H1 (cell line): ENCODE data around the gene ZRANB1. TPM values are rescaled to one million over a fixed set of nuclear protein-coding genes. Genes with fewer than 3 reads are reported as not detected.

Experiments used
- CTCF ChIA-PET: fragments of 300-600 bp; sonication (Branson Sonifier 250); formaldehyde crosslinking; loops from one replicate; lab custom pipeline; 2021; ENCODE audit not compliant: partially characterized antibody; lab: Charles Lee
- POLR2A ChIA-PET: fragments of 300-600 bp; sonication (Branson Sonifier 250); formaldehyde crosslinking; loops from one replicate; lab custom pipeline; 2021; ENCODE audit warnings: inconsistent platforms; ENCODE audit not compliant: partially characterized antibody; lab: Charles Lee
- DNase-seq, 2 experiments: peaks; one replicate each; pipeline versions ENCODE4 v3.0.0 to v3.0.0-alpha.2; 2010 to 2022; ENCODE audit warnings: low spot score in 2 of 2, low read depth in 1 of 2, mixed read lengths in 1 of 2
- FAIRE-seq: peaks from 2 replicates; lab custom pipeline; 2011; peaks lifted over from hg19 to GRCh38; lab: Jason Lieb, UNC
- H2AFZ ChIP-seq: 2 replicates; pipeline ENCODE4 v1.8.1; 2012; ENCODE audit warnings: low read length, inconsistent platforms
- H2AK5ac ChIP-seq: 2 replicates; pipeline ENCODE4 v1.6.1; 2013; ENCODE audit warnings: low read depth, low read length
- H2BK120ac ChIP-seq: replicated peaks from 2 replicates; pipeline ENCODE3; 2013; ENCODE audit warnings: low read depth, low read length, inconsistent platforms
- H2BK12ac ChIP-seq: 2 replicates; pipeline ENCODE4 v1.6.1; 2013; ENCODE audit warnings: low read depth, low read length
- H2BK15ac ChIP-seq: 2 replicates; pipeline ENCODE4 v1.6.1; 2013; ENCODE audit warnings: low read length
- H2BK20ac ChIP-seq: 2 replicates; pipeline ENCODE4 v1.6.1; 2013; ENCODE audit warnings: low read length
- H2BK5ac ChIP-seq: 2 replicates; pipeline ENCODE4 v1.6.1; 2013; ENCODE audit warnings: low read depth, low read length
- H3K14ac ChIP-seq: 2 replicates; pipeline ENCODE4 v1.6.1; 2013; ENCODE audit warnings: inconsistent platforms; ENCODE audit not compliant: insufficient read length
- H3K18ac ChIP-seq: 2 replicates; pipeline ENCODE4 v1.6.1; 2013; ENCODE audit warnings: low read length; ENCODE audit errors: extremely low read depth
- H3K23ac ChIP-seq: 2 replicates; pipeline ENCODE4 v1.6.1; 2013; ENCODE audit warnings: inconsistent platforms; ENCODE audit not compliant: insufficient read length
- H3K23me2 ChIP-seq: 2 replicates; pipeline ENCODE4 v1.6.1; 2013; ENCODE audit warnings: low read depth, low read length
- H3K27ac ChIP-seq: 2 replicates; pipeline ENCODE4 v1.6.1; 2011; ENCODE audit warnings: low read depth, low read length, inconsistent platforms
- H3K27me3 ChIP-seq, 4 experiments: replicated peaks in 1 of 4; 1 replicate in 1 of 4; 2 replicates in 3 of 4; pipeline versions ENCODE4 v1.6.1 to v1.8.1; 2011 to 2013; ENCODE audit warnings: low read length in 3 of 4, mild to moderate bottlenecking in 3 of 4, inconsistent platforms in 2 of 4, mixed read lengths in 2 of 4, moderate library complexity in 1 of 4; ENCODE audit not compliant: control insufficient read depth in 3 of 4, insufficient read depth in 3 of 4; ENCODE audit errors: extremely low read depth in 1 of 4
- H3K36me3 ChIP-seq, 4 experiments: 2 replicates each; pipeline versions ENCODE4 v1.6.1 to v1.8.1; 2011 to 2013; ENCODE audit warnings: mild to moderate bottlenecking in 4 of 4, low read length in 3 of 4, moderate library complexity in 2 of 4, control low read depth in 1 of 4, inconsistent platforms in 1 of 4; ENCODE audit not compliant: insufficient read depth in 4 of 4, control insufficient read depth in 2 of 4
- H3K4ac ChIP-seq: replicated peaks from 2 replicates; pipeline ENCODE3; 2013; ENCODE audit warnings: low read length, low read depth, mixed read lengths, inconsistent platforms; ENCODE audit not compliant: insufficient read length
- H3K4me1 ChIP-seq, 4 experiments: replicated peaks in 1 of 4; 1 replicate in 1 of 4; 2 replicates in 3 of 4; pipeline versions ENCODE4 v1.6.1 to v1.8.1; 2011 to 2013; ENCODE audit warnings: low read length in 3 of 4, inconsistent platforms in 2 of 4, mixed read lengths in 1 of 4; ENCODE audit not compliant: insufficient read depth in 4 of 4, control insufficient read depth in 3 of 4
- H3K4me2 ChIP-seq, 2 experiments: 2 replicates each; pipeline versions ENCODE4 v1.6.1 to v1.8.1; 2011 to 2013; ENCODE audit warnings: low read depth in 2 of 2, low read length in 2 of 2, control low read depth in 1 of 2, inconsistent platforms in 1 of 2, mild to moderate bottlenecking in 1 of 2; ENCODE audit not compliant: insufficient read depth in 1 of 2
- H3K4me3 ChIP-seq, 4 experiments: fragments of 200-600, 300-600 bp in 1 of 4; sonication (generic), shearing (Covaris generic), sonication (Bioruptor Twin) in 1 of 4; 2 replicates each; pipeline versions ENCODE4 v1.5.1 to v1.8.1; 2011 to 2016; ENCODE audit warnings: low read length in 4 of 4, low read depth in 3 of 4, control low read depth in 2 of 4, inconsistent platforms in 2 of 4, mild to moderate bottlenecking in 2 of 4, mixed read lengths in 1 of 4, moderate library complexity in 1 of 4; ENCODE audit not compliant: insufficient read depth in 2 of 4; ENCODE audit errors: extremely low read depth in 1 of 4
- H3K56ac ChIP-seq: replicated peaks from 2 replicates; pipeline ENCODE3; 2013; ENCODE audit warnings: low read depth, mild to moderate bottlenecking, mixed read lengths, low read length, inconsistent platforms; ENCODE audit not compliant: insufficient read length
- H3K79me1 ChIP-seq: 2 replicates; pipeline ENCODE4 v1.6.1; 2013; ENCODE audit warnings: low read depth, low read length, control low read depth
- H3K79me2 ChIP-seq, 2 experiments: 2 replicates each; pipeline versions ENCODE4 v1.6.1 to v1.8.1; 2012 to 2013; ENCODE audit warnings: low read length in 2 of 2, mild to moderate bottlenecking in 2 of 2, inconsistent platforms in 1 of 2; ENCODE audit not compliant: insufficient read depth in 2 of 2, control insufficient read depth in 1 of 2
- H3K9ac ChIP-seq, 4 experiments: replicated peaks in 1 of 4; 1 replicate in 1 of 4; 2 replicates in 3 of 4; pipeline versions ENCODE4 v1.6.1 to v1.8.1; 2011 to 2013; ENCODE audit warnings: low read depth in 3 of 4, low read length in 3 of 4, control low read depth in 2 of 4, mild to moderate bottlenecking in 2 of 4, moderate library complexity in 2 of 4, inconsistent platforms in 1 of 4; ENCODE audit errors: extremely low read depth in 1 of 4
- H3K9me3 ChIP-seq, 2 experiments: 2 replicates each; pipeline versions ENCODE4 v1.6.1 to v1.8.1; 2012 to 2013; ENCODE audit warnings: mild to moderate bottlenecking in 2 of 2, moderate library complexity in 2 of 2, control low read depth in 1 of 2, inconsistent platforms in 1 of 2, low read depth in 1 of 2, low read length in 1 of 2, mixed read lengths in 1 of 2; ENCODE audit not compliant: insufficient read depth in 2 of 2
- H4K20me1 ChIP-seq, 2 experiments: replicated peaks in 1 of 2; 2 replicates each; pipeline versions ENCODE3 to v1.8.1; 2011 to 2013; ENCODE audit warnings: inconsistent platforms in 2 of 2, low read length in 2 of 2, mild to moderate bottlenecking in 1 of 2; ENCODE audit not compliant: insufficient read depth in 2 of 2, control insufficient read depth in 1 of 2
- H4K5ac ChIP-seq: 2 replicates; pipeline ENCODE4 v1.6.1; 2013; ENCODE audit warnings: low read length, low read depth, mixed read lengths, inconsistent platforms; ENCODE audit not compliant: insufficient read length
- H4K8ac ChIP-seq: 2 replicates; pipeline ENCODE4 v1.8.0; 2013; ENCODE audit warnings: mild to moderate bottlenecking, moderate library complexity, low read length, inconsistent platforms; ENCODE audit not compliant: insufficient read depth; ENCODE audit errors: extremely low read depth
- H4K91ac ChIP-seq: replicated peaks from 2 replicates; pipeline ENCODE3; 2013; ENCODE audit warnings: low read length, mixed read lengths, inconsistent platforms; ENCODE audit not compliant: insufficient read length
- GTF2F1 ChIP-seq: IDR thresholded peaks from 2 replicates; pipeline ENCODE4 v1.6.1; 2012; ENCODE audit warnings: low read depth, low read length, improper control_type of control experiment, borderline replicate concordance
- WGBS, 2 experiments: shearing (Covaris generic) in 1 of 2; methylation state at CpG; one replicate each; pipeline versions ENCODE4 v1.1.6 to v1.1.7; 2013 to 2015; ENCODE audit warnings: low lambda C conversion rate in 2 of 2, mixed read lengths in 2 of 2, inconsistent platforms in 1 of 2, low coverage in 1 of 2, missing lambda C conversion rate in 1 of 2; ENCODE audit not compliant: insufficient replicate concordance in 2 of 2, insufficient coverage in 1 of 2, insufficient read length in 1 of 2; ENCODE audit errors: extremely low coverage in 1 of 2, missing lambda C conversion rate in 1 of 2; 5-methylcytosine and 5-hydroxymethylcytosine counted together
- polyA plus RNA-seq, 7 experiments: library from polyadenylated mRNA; depleted of rRNA in 3 of 7; stranded (reverse) in 5 of 7; unstranded in 2 of 7; fragments of >200 nt in 5 of 7; fragments of 200-250 nt in 2 of 7; gene quantifications; 1 replicate in 5 of 7; 2 replicates in 1 of 7; 4 replicates in 1 of 7; pipeline versions ENCODE4 v1.2.1 to v1.2.3, GENCODE V29; 2011 to 2013; ENCODE audit warnings: missing spikeins in 2 of 7, mixed read lengths in 2 of 7
- total RNA-seq: library from RNA; stranded (reverse); fragmentation: NEBNext Ultra II Directional; extraction: Animal tissue kit (Norgen Biotek cat#: 25700); gene quantifications from 2 replicates; pipeline ENCODE4 v1.2.1, GENCODE V29; 2021

ZRANB1 gene
- total and polyA plus RNA-seq, 2 of the 8 experiments (the other 6 are each of a cell fraction or from before 2014, with no cell fraction given) = 6.1 to 19.9 TPM

- no peak overlapping the region for H2BK20ac ChIP-seq
- 89% methylated on average over 18 of the region's 19 CpGs; no CpG with 5 or more reads in 1 of the 2 experiments for WGBS, 2 experiments
- FAIRE-seq = no peak
- H3K4ac ChIP-seq = no peak overlapping the region
- H4K20me1 ChIP-seq = peaks cover 40 to 60% of the 10 kb centered on the region in 2 experiments
- H2BK15ac ChIP-seq = no peak overlapping the region
- H3K4me3 ChIP-seq = no peak overlapping the region
- H3K27me3 ChIP-seq = no peaks in the 10 kb centered on the region
- no peak overlapping the region for H2BK12ac ChIP-seq
- no peak overlapping the region for H4K8ac ChIP-seq
- no peaks in the 10 kb centered on the region for H3K23me2 ChIP-seq
- CTCF ChIA-PET = interaction anchor here (0.9 to 1.2 kb wide), 2 partner anchors 8 to 23 kb away, joined by 3 to 4 read pairs; no protein-coding TSS in a partner anchor
- no peak overlapping the region for H3K27ac ChIP-seq
- no peak overlapping the region for H2AK5ac ChIP-seq
- peaks cover 14 to 72% (median 28%) of the 10 kb centered on the region in 4 experiments; a peak in 7 of 8 replicates for H3K36me3 ChIP-seq
- no peak overlapping the region for H2AFZ ChIP-seq
- POLR2A ChIA-PET = no interaction called here
- H3K4me2 ChIP-seq = no peak overlapping the region
- no peak overlapping the region for H3K56ac ChIP-seq
- H2BK5ac ChIP-seq = peak overlapping the region; percentile 35; the same call in 1 of the 2 replicates
- H3K4me1 ChIP-seq = peaks cover 0 to 11% (median 3%) of the 10 kb centered on the region in 4 experiments; a peak in 4 of 7 replicates
- no peak overlapping the region for H4K91ac ChIP-seq
- no peak overlapping the region for H3K14ac ChIP-seq
- no peak overlapping the region for H3K9ac ChIP-seq
- no peaks in the 10 kb centered on the region for H3K9me3 ChIP-seq
- no peak overlapping the region for H2BK120ac ChIP-seq
- DNase-seq = no peak
- peaks cover 30% of the 10 kb centered on the region for H3K79me1 ChIP-seq
- H3K23ac ChIP-seq = no peak overlapping the region
- H3K79me2 ChIP-seq = peaks cover 0 to 81% of the 10 kb centered on the region in 2 experiments; a peak in 2 of 4 replicates
- H4K5ac ChIP-seq = no peak overlapping the region
- no peak overlapping the region for H3K18ac ChIP-seq
- no peak for TF ChIP-seq GTF2F1
Measured at GRCh38 chr10:125004571-125005311, 62.8 kb downstream of the ZRANB1 start.
